H1 (cell line): ENCODE measurements around the gene TTC34. TPM values are rescaled to one million over a fixed set of nuclear protein-coding genes. Genes with fewer than 3 reads are reported as not detected.

Source experiments
- CTCF ChIA-PET: fragments of 300-600 bp; sonication (Branson Sonifier 250); formaldehyde crosslinking; loops from one replicate; lab custom pipeline; 2021; ENCODE audit not compliant: partially characterized antibody; lab: Charles Lee
- POLR2A ChIA-PET: fragments of 300-600 bp; sonication (Branson Sonifier 250); formaldehyde crosslinking; loops from one replicate; lab custom pipeline; 2021; ENCODE audit warnings: inconsistent platforms; ENCODE audit not compliant: partially characterized antibody; lab: Charles Lee
- DNase-seq, 2 experiments: peaks; one replicate each; pipeline versions ENCODE4 v3.0.0 to v3.0.0-alpha.2; 2010 to 2022; ENCODE audit warnings: low spot score in 2 of 2, low read depth in 1 of 2, mixed read lengths in 1 of 2
- FAIRE-seq: peaks from 2 replicates; lab custom pipeline; 2011; peaks lifted over from hg19 to GRCh38; lab: Jason Lieb, UNC
- H2AFZ ChIP-seq: 2 replicates; pipeline ENCODE4 v1.8.1; 2012; ENCODE audit warnings: low read length, inconsistent platforms
- H2AK5ac ChIP-seq: 2 replicates; pipeline ENCODE4 v1.6.1; 2013; ENCODE audit warnings: low read depth, low read length
- H2BK120ac ChIP-seq: replicated peaks from 2 replicates; pipeline ENCODE3; 2013; ENCODE audit warnings: low read depth, low read length, inconsistent platforms
- H2BK12ac ChIP-seq: 2 replicates; pipeline ENCODE4 v1.6.1; 2013; ENCODE audit warnings: low read depth, low read length
- H2BK15ac ChIP-seq: 2 replicates; pipeline ENCODE4 v1.6.1; 2013; ENCODE audit warnings: low read length
- H2BK20ac ChIP-seq: 2 replicates; pipeline ENCODE4 v1.6.1; 2013; ENCODE audit warnings: low read length
- H2BK5ac ChIP-seq: 2 replicates; pipeline ENCODE4 v1.6.1; 2013; ENCODE audit warnings: low read depth, low read length
- H3K14ac ChIP-seq: 2 replicates; pipeline ENCODE4 v1.6.1; 2013; ENCODE audit warnings: inconsistent platforms; ENCODE audit not compliant: insufficient read length
- H3K18ac ChIP-seq: 2 replicates; pipeline ENCODE4 v1.6.1; 2013; ENCODE audit warnings: low read length; ENCODE audit errors: extremely low read depth
- H3K23ac ChIP-seq: 2 replicates; pipeline ENCODE4 v1.6.1; 2013; ENCODE audit warnings: inconsistent platforms; ENCODE audit not compliant: insufficient read length
- H3K23me2 ChIP-seq: 2 replicates; pipeline ENCODE4 v1.6.1; 2013; ENCODE audit warnings: low read depth, low read length
- H3K27ac ChIP-seq: 2 replicates; pipeline ENCODE4 v1.6.1; 2011; ENCODE audit warnings: low read depth, low read length, inconsistent platforms
- H3K27me3 ChIP-seq, 4 experiments: replicated peaks in 1 of 4; 1 replicate in 1 of 4; 2 replicates in 3 of 4; pipeline versions ENCODE4 v1.6.1 to v1.8.1; 2011 to 2013; ENCODE audit warnings: low read length in 3 of 4, mild to moderate bottlenecking in 3 of 4, inconsistent platforms in 2 of 4, mixed read lengths in 2 of 4, moderate library complexity in 1 of 4; ENCODE audit not compliant: control insufficient read depth in 3 of 4, insufficient read depth in 3 of 4; ENCODE audit errors: extremely low read depth in 1 of 4
- H3K36me3 ChIP-seq, 4 experiments: 2 replicates each; pipeline versions ENCODE4 v1.6.1 to v1.8.1; 2011 to 2013; ENCODE audit warnings: mild to moderate bottlenecking in 4 of 4, low read length in 3 of 4, moderate library complexity in 2 of 4, control low read depth in 1 of 4, inconsistent platforms in 1 of 4; ENCODE audit not compliant: insufficient read depth in 4 of 4, control insufficient read depth in 2 of 4
- H3K4ac ChIP-seq: replicated peaks from 2 replicates; pipeline ENCODE3; 2013; ENCODE audit warnings: low read length, low read depth, mixed read lengths, inconsistent platforms; ENCODE audit not compliant: insufficient read length
- H3K4me1 ChIP-seq, 4 experiments: replicated peaks in 1 of 4; 1 replicate in 1 of 4; 2 replicates in 3 of 4; pipeline versions ENCODE4 v1.6.1 to v1.8.1; 2011 to 2013; ENCODE audit warnings: low read length in 3 of 4, inconsistent platforms in 2 of 4, mixed read lengths in 1 of 4; ENCODE audit not compliant: insufficient read depth in 4 of 4, control insufficient read depth in 3 of 4
- H3K4me2 ChIP-seq, 2 experiments: 2 replicates each; pipeline versions ENCODE4 v1.6.1 to v1.8.1; 2011 to 2013; ENCODE audit warnings: low read depth in 2 of 2, low read length in 2 of 2, control low read depth in 1 of 2, inconsistent platforms in 1 of 2, mild to moderate bottlenecking in 1 of 2; ENCODE audit not compliant: insufficient read depth in 1 of 2
- H3K4me3 ChIP-seq, 4 experiments: fragments of 200-600, 300-600 bp in 1 of 4; sonication (generic), shearing (Covaris generic), sonication (Bioruptor Twin) in 1 of 4; 2 replicates each; pipeline versions ENCODE4 v1.5.1 to v1.8.1; 2011 to 2016; ENCODE audit warnings: low read length in 4 of 4, low read depth in 3 of 4, control low read depth in 2 of 4, inconsistent platforms in 2 of 4, mild to moderate bottlenecking in 2 of 4, mixed read lengths in 1 of 4, moderate library complexity in 1 of 4; ENCODE audit not compliant: insufficient read depth in 2 of 4; ENCODE audit errors: extremely low read depth in 1 of 4
- H3K56ac ChIP-seq: replicated peaks from 2 replicates; pipeline ENCODE3; 2013; ENCODE audit warnings: low read depth, mild to moderate bottlenecking, mixed read lengths, low read length, inconsistent platforms; ENCODE audit not compliant: insufficient read length
- H3K79me1 ChIP-seq: 2 replicates; pipeline ENCODE4 v1.6.1; 2013; ENCODE audit warnings: low read depth, low read length, control low read depth
- H3K79me2 ChIP-seq, 2 experiments: 2 replicates each; pipeline versions ENCODE4 v1.6.1 to v1.8.1; 2012 to 2013; ENCODE audit warnings: low read length in 2 of 2, mild to moderate bottlenecking in 2 of 2, inconsistent platforms in 1 of 2; ENCODE audit not compliant: insufficient read depth in 2 of 2, control insufficient read depth in 1 of 2
- H3K9ac ChIP-seq, 4 experiments: replicated peaks in 1 of 4; 1 replicate in 1 of 4; 2 replicates in 3 of 4; pipeline versions ENCODE4 v1.6.1 to v1.8.1; 2011 to 2013; ENCODE audit warnings: low read depth in 3 of 4, low read length in 3 of 4, control low read depth in 2 of 4, mild to moderate bottlenecking in 2 of 4, moderate library complexity in 2 of 4, inconsistent platforms in 1 of 4; ENCODE audit errors: extremely low read depth in 1 of 4
- H3K9me3 ChIP-seq, 2 experiments: 2 replicates each; pipeline versions ENCODE4 v1.6.1 to v1.8.1; 2012 to 2013; ENCODE audit warnings: mild to moderate bottlenecking in 2 of 2, moderate library complexity in 2 of 2, control low read depth in 1 of 2, inconsistent platforms in 1 of 2, low read depth in 1 of 2, low read length in 1 of 2, mixed read lengths in 1 of 2; ENCODE audit not compliant: insufficient read depth in 2 of 2
- H4K20me1 ChIP-seq, 2 experiments: replicated peaks in 1 of 2; 2 replicates each; pipeline versions ENCODE3 to v1.8.1; 2011 to 2013; ENCODE audit warnings: inconsistent platforms in 2 of 2, low read length in 2 of 2, mild to moderate bottlenecking in 1 of 2; ENCODE audit not compliant: insufficient read depth in 2 of 2, control insufficient read depth in 1 of 2
- H4K5ac ChIP-seq: 2 replicates; pipeline ENCODE4 v1.6.1; 2013; ENCODE audit warnings: low read length, low read depth, mixed read lengths, inconsistent platforms; ENCODE audit not compliant: insufficient read length
- H4K8ac ChIP-seq: 2 replicates; pipeline ENCODE4 v1.8.0; 2013; ENCODE audit warnings: mild to moderate bottlenecking, moderate library complexity, low read length, inconsistent platforms; ENCODE audit not compliant: insufficient read depth; ENCODE audit errors: extremely low read depth
- H4K91ac ChIP-seq: replicated peaks from 2 replicates; pipeline ENCODE3; 2013; ENCODE audit warnings: low read length, mixed read lengths, inconsistent platforms; ENCODE audit not compliant: insufficient read length
- RBBP5 ChIP-seq: IDR thresholded peaks from 2 replicates; pipeline ENCODE4 v1.7.1; 2012; ENCODE audit warnings: low read depth, mild to moderate bottlenecking, inconsistent platforms, low read length, moderate library complexity, borderline replicate concordance
- SIRT6 ChIP-seq: IDR thresholded peaks from one replicate; pipeline ENCODE4 v1.7.1; 2012; ENCODE audit warnings: low read length, inconsistent platforms
- SP4 ChIP-seq: IDR thresholded peaks from 2 replicates; pipeline ENCODE4 v1.6.1; 2012; ENCODE audit warnings: low read length, inconsistent platforms
- WGBS, 2 experiments: shearing (Covaris generic) in 1 of 2; methylation state at CpG; one replicate each; pipeline versions ENCODE4 v1.1.6 to v1.1.7; 2013 to 2015; ENCODE audit warnings: low lambda C conversion rate in 2 of 2, mixed read lengths in 2 of 2, inconsistent platforms in 1 of 2, low coverage in 1 of 2, missing lambda C conversion rate in 1 of 2; ENCODE audit not compliant: insufficient replicate concordance in 2 of 2, insufficient coverage in 1 of 2, insufficient read length in 1 of 2; ENCODE audit errors: extremely low coverage in 1 of 2, missing lambda C conversion rate in 1 of 2; 5-methylcytosine and 5-hydroxymethylcytosine counted together
- polyA plus RNA-seq, 7 experiments: library from polyadenylated mRNA; depleted of rRNA in 3 of 7; stranded (reverse) in 5 of 7; unstranded in 2 of 7; fragments of >200 nt in 5 of 7; fragments of 200-250 nt in 2 of 7; gene quantifications; 1 replicate in 5 of 7; 2 replicates in 1 of 7; 4 replicates in 1 of 7; pipeline versions ENCODE4 v1.2.1 to v1.2.3, GENCODE V29; 2011 to 2013; ENCODE audit warnings: missing spikeins in 2 of 7, mixed read lengths in 2 of 7
- total RNA-seq: library from RNA; stranded (reverse); fragmentation: NEBNext Ultra II Directional; extraction: Animal tissue kit (Norgen Biotek cat#: 25700); gene quantifications from 2 replicates; pipeline ENCODE4 v1.2.1, GENCODE V29; 2021

TTC34 gene
- total and polyA plus RNA-seq, 2 of the 8 experiments (the other 6 are each of a cell fraction or from before 2014, with no cell fraction given) = 0.23 to 0.50 TPM

DNA sequence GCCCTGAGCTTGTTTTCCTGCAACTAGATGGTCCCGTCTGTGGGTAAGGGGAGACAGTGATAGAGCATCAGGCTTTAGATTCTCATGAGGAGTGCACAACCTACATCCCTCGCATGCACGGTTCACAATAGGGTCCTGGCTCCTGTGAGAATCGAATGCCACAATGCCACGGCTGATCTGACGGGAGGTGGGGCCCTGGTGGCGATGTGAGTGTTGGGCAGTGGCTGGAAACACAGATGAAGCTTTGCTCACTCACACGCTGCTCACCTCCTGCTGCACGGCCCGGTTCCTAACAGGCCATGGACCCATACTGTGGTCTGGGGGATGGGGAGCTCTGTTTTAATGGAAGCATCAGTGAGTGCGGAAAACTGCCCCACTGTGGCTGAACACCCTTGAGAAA lies 35.8 kb upstream of the TTC34 start:
- no peaks in the 10 kb centered on the region for H4K20me1 ChIP-seq
- POLR2A ChIA-PET = no interaction called here

More for the DNA sequence above, 35.8 kb upstream of the TTC34 start:
- no peaks in the 10 kb centered on the region for H3K79me1 ChIP-seq
- H3K27ac ChIP-seq = no peak overlapping the region
- no peak overlapping the region for H3K18ac ChIP-seq
- no peak overlapping the region for H2BK5ac ChIP-seq
- H3K79me2 ChIP-seq = no peaks in the 10 kb centered on the region
- no peak overlapping the region for H3K4me2 ChIP-seq
- no peak overlapping the region for H2BK15ac ChIP-seq
- H3K23ac ChIP-seq = no peak overlapping the region
- H2BK12ac ChIP-seq = no peak overlapping the region
- H2BK20ac ChIP-seq = no peak overlapping the region
- no peak overlapping the region for H3K56ac ChIP-seq
- H3K9me3 ChIP-seq = peaks cover 66 to 96% of the 10 kb centered on the region in 2 experiments
- H2BK120ac ChIP-seq = no peak overlapping the region
- no peaks in the 10 kb centered on the region for H3K36me3 ChIP-seq
- no peak overlapping the region for H2AFZ ChIP-seq
- H3K4ac ChIP-seq = no peak overlapping the region
- CTCF ChIA-PET = no interaction called here
- no peak overlapping the region for H4K8ac ChIP-seq
- no peaks in the 10 kb centered on the region for H3K27me3 ChIP-seq
- WGBS, 2 experiments = 76% methylated on average over 8 of the region's 11 CpGs; no CpG with 5 or more reads in 1 of the 2 experiments
- H4K5ac ChIP-seq = no peak overlapping the region
- H3K14ac ChIP-seq = no peak overlapping the region
- H3K4me1 ChIP-seq = no peaks in the 10 kb centered on the region
- no peak overlapping the region for H4K91ac ChIP-seq
- H3K4me3 ChIP-seq = no peak overlapping the region
- no peak for DNase-seq
- no peak overlapping the region for H2AK5ac ChIP-seq
- TF ChIP-seq SP4 = no peak
- TF ChIP-seq RBBP5 = no peak
- TF ChIP-seq SIRT6 = no peak
- no peak overlapping the region for H3K9ac ChIP-seq
- H3K23me2 ChIP-seq = peaks cover 2% of the 10 kb centered on the region; the same call in 1 of the 2 replicates
- no peak for FAIRE-seq
